Suprapubic skin (tissue), 4 donors: ENCODE measurements around the gene CNTN2.

Source experiments
- POLR2A ChIP-seq, 2 donors: fragments of 450-650 bp; IDR thresholded peaks; one replicate each; pipeline ENCODE4 v1.6.1; 2017; ENCODE audit warnings: antibody characterized with exemption in 2 of 2, mild to moderate bottlenecking in 2 of 2, moderate library complexity in 2 of 2
- POLR2AphosphoS5 ChIP-seq, 3 donors: sonication (generic); formaldehyde crosslinking; IDR thresholded peaks; one replicate each; pipeline ENCODE4 v1.6.1; 2017; ENCODE audit warnings: antibody characterized with exemption in 3 of 3
- TF ChIP-seq, protein P1 (sequence below), 2 donors: fragments of 200-600 bp in 1 of 2; fragments of 450-650 bp in 1 of 2; sonication (generic) in 1 of 2; IDR thresholded peaks; one replicate each; pipeline ENCODE4 v1.5.1; 2016 to 2019; ENCODE audit warnings: antibody characterized with exemption in 2 of 2, mild to moderate bottlenecking in 1 of 2, moderate library complexity in 1 of 2

DNA sequence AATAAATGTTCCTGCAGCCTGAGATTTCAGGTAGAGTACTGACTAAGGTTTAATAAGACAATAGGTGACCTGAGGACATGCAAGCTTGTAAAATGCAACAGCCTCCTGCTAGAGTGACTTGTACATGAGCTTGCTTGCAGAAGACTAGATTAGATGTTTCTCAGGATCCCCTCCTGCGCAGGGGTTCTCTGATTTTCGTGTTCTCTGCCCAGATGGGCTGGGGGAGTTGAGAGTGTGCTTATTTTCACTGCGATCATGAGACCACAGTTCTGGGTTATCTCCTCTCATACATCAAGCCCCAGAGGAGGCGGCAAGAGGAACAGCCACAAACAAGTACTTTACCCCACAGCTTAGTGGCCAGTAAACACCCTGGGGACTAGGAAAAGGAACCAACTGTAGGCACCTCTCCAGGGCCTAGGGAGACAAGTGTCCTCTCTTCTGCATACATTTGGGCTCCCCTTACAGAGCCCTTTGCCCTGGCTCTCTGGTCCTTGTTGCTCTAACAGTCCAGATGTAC is 33.3 kb downstream of the CNTN2 start:
- TF ChIP-seq POLR2A (IDR thresholded peaks at IDR 0.05) (no peak), POLR2AphosphoS5 (IDR thresholded peaks at IDR 0.05) (no peak)
- TF ChIP-seq, protein P1, sequence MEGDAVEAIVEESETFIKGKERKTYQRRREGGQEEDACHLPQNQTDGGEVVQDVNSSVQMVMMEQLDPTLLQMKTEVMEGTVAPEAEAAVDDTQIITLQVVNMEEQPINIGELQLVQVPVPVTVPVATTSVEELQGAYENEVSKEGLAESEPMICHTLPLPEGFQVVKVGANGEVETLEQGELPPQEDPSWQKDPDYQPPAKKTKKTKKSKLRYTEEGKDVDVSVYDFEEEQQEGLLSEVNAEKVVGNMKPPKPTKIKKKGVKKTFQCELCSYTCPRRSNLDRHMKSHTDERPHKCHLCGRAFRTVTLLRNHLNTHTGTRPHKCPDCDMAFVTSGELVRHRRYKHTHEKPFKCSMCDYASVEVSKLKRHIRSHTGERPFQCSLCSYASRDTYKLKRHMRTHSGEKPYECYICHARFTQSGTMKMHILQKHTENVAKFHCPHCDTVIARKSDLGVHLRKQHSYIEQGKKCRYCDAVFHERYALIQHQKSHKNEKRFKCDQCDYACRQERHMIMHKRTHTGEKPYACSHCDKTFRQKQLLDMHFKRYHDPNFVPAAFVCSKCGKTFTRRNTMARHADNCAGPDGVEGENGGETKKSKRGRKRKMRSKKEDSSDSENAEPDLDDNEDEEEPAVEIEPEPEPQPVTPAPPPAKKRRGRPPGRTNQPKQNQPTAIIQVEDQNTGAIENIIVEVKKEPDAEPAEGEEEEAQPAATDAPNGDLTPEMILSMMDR (IDR thresholded peaks at IDR 0.05) = no peak
